ENCODE results near the gene COL5A2.

The COL5A2 gene

GRCh38 chr2:189049709-189050164 is 129.8 kb downstream of the COL5A2 start:
- DNase-seq (ENCODE audit: low read depth): no peak

- no peak for DNase-seq (ENCODE audit: low read depth)
Observed at GRCh38 chr2:189048189-189048588, 131.4 kb downstream of the COL5A2 start.

GRCh38 chr2:189047171-189047888 is 132.2 kb downstream of the COL5A2 start:
- no peak for DNase-seq (ENCODE audit: low read depth)

- no peak for DNase-seq (ENCODE audit: low read depth)
Observed at GRCh38 chr2:189046320-189046719, 133.2 kb downstream of the COL5A2 start.

GRCh38 chr2:189045836-189046235 is 133.7 kb downstream of the COL5A2 start:
- no peak for DNase-seq (ENCODE audit: low read depth)

- peak; percentile 74 for DNase-seq (ENCODE audit: low read depth)
Observed at GRCh38 chr2:189037518-189037917, 142.0 kb downstream of the COL5A2 start.

GRCh38 chr2:189024901-189025618 is 154.5 kb downstream of the COL5A2 start:
- DNase-seq (ENCODE audit: low read depth): peak; percentile 40

- DNase-seq (ENCODE audit: low read depth): peak; percentile 15
Observed at GRCh38 chr2:189022492-189022891, 157.1 kb downstream of the COL5A2 start.

- DNase-seq (ENCODE audit: low read depth): peak; percentile 64
Observed at GRCh38 chr2:189022053-189022481, 157.5 kb downstream of the COL5A2 start.

- DNase-seq (ENCODE audit: low read depth): no peak
Observed at GRCh38 chr2:189020179-189020578, 159.4 kb downstream of the COL5A2 start.

- DNase-seq (ENCODE audit: low read depth): peak; percentile 43
Observed at GRCh38 chr2:189018631-189019030, 160.9 kb downstream of the COL5A2 start.

- no peak for DNase-seq (ENCODE audit: low read depth)
Observed at GRCh38 chr2:189016311-189016861, 163.2 kb downstream of the COL5A2 start.

- DNase-seq (ENCODE audit: low read depth): no peak
Observed at GRCh38 chr2:189015359-189015758, 164.2 kb downstream of the COL5A2 start.

GRCh38 chr2:189014449-189015138 is 165.0 kb downstream of the COL5A2 start:
- no peak for DNase-seq (ENCODE audit: low read depth)

- DNase-seq (ENCODE audit: low read depth): no peak
Observed at GRCh38 chr2:189013671-189014448, 165.7 kb downstream of the COL5A2 start.

GRCh38 chr2:189013031-189013430 is 166.5 kb downstream of the COL5A2 start:
- no peak for DNase-seq (ENCODE audit: low read depth)

GRCh38 chr2:189012351-189012750 is 167.2 kb downstream of the COL5A2 start:
- DNase-seq (ENCODE audit: low read depth): no peak

GRCh38 chr2:189010536-189010935 is 169.0 kb downstream of the COL5A2 start:
- no peak for DNase-seq (ENCODE audit: low read depth)

- no peak for DNase-seq (ENCODE audit: low read depth)
Observed at GRCh38 chr2:189008555-189009262, 170.9 kb downstream of the COL5A2 start.

GRCh38 chr2:189002079-189002478 is 177.5 kb downstream of the COL5A2 start:
- DNase-seq (ENCODE audit: low read depth): peak; percentile 91

- no peak for DNase-seq (ENCODE audit: low read depth)
Observed at GRCh38 chr2:189000221-189000620, 179.3 kb downstream of the COL5A2 start.

Data from ELR (cell line).